HepG2 (cell line): ENCODE data around the gene ST8SIA1. TPM values are rescaled to one million over a fixed set of nuclear protein-coding genes. Genes with fewer than 3 reads are reported as not detected.

Experiments used
- ATAC-seq: fragments of 200-7000 bp; cut with Tn5 transposase; 3 replicates; pipeline ENCODE4 v1.9.1; 2020; ENCODE audit warnings: mild to moderate bottlenecking, moderate library complexity
- BruUV-seq: library from RNA; stranded (reverse); fragments of 400-500 nt; replicated peaks from 2 replicates; lab custom pipeline; 2021; lab: Mats Ljungman, UMichigan
- CTCF ChIA-PET: fragments of 300-600 bp; formaldehyde crosslinking; extraction: SDS; loops from one replicate; lab custom pipeline; 2021; ENCODE audit warnings: low total read pairs, inconsistent platforms, low intra/inter-chr PET ratio; lab: Yijun Ruan, JAX
- POLR2A ChIA-PET: fragments of 350-600 bp; sonication (Branson Sonifier 250); formaldehyde crosslinking; loops from one replicate; lab custom pipeline; 2020; ENCODE audit warnings: antibody characterized with exemption, inconsistent platforms; lab: Yijun Ruan, JAX
- DNase-seq: peaks from one replicate; pipeline ENCODE4 v3.0.0-alpha.2; 2015; ENCODE audit warnings: low spot score
- FAIRE-seq: peaks from 3 replicates; lab custom pipeline; 2011; peaks lifted over from hg19 to GRCh38; lab: Jason Lieb, UNC
- H2AFZ ChIP-seq: one replicate; pipeline ENCODE4 v1.6.1; 2011; ENCODE audit warnings: low read length, inconsistent platforms
- H3K27ac ChIP-seq: fragments of 300-600 bp; 3 replicates; pipeline ENCODE4 v1.8.0; 2011; ENCODE audit warnings: mixed run types, mild to moderate bottlenecking, mixed read lengths, low read length, inconsistent platforms; ENCODE audit not compliant: insufficient read depth; ENCODE audit errors: extremely low read length
- H3K27me3 ChIP-seq, 2 experiments: fragments of 200-600 bp in 1 of 2; 2 replicates in 1 of 2; 3 replicates in 1 of 2; pipeline versions ENCODE4 v1.6.0 to v1.8.0; 2011; ENCODE audit warnings: low read length in 2 of 2, mild to moderate bottlenecking in 2 of 2, moderate library complexity in 2 of 2, inconsistent platforms in 1 of 2; ENCODE audit not compliant: insufficient read depth in 2 of 2, control insufficient read depth in 1 of 2
- H3K36me3 ChIP-seq, 2 experiments: fragments of 200-600 bp in 1 of 2; replicated peaks in 1 of 2; 2 replicates in 1 of 2; 3 replicates in 1 of 2; pipeline versions ENCODE4 v1.5.1 to v1.8.0; 2011; ENCODE audit warnings: low read length in 2 of 2, inconsistent platforms in 1 of 2; ENCODE audit not compliant: insufficient read depth in 2 of 2, control insufficient read depth in 1 of 2
- H3K4me1 ChIP-seq: 2 replicates; pipeline ENCODE4 v1.5.1; 2012; ENCODE audit warnings: low read length, inconsistent platforms; ENCODE audit not compliant: insufficient read depth
- H3K4me2 ChIP-seq: 2 replicates; pipeline ENCODE4 v1.6.0; 2011; ENCODE audit warnings: low read depth, low read length, inconsistent platforms
- H3K4me3 ChIP-seq, 3 experiments: fragments of 200-600 bp in 1 of 3; sonication (generic), shearing (Covaris generic) in 1 of 3; replicated peaks in 1 of 3; 2 replicates each; pipeline ENCODE4 v1.5.1; 2011 to 2016; ENCODE audit warnings: low read length in 3 of 3, inconsistent platforms in 2 of 3, low read depth in 2 of 3, mild to moderate bottlenecking in 2 of 3, control low read depth in 1 of 3, mixed read lengths in 1 of 3; ENCODE audit not compliant: insufficient read depth in 1 of 3
- H3K79me2 ChIP-seq: one replicate; pipeline ENCODE4 v1.6.1; 2011; ENCODE audit warnings: low read length, inconsistent platforms; ENCODE audit not compliant: insufficient read depth
- H3K9ac ChIP-seq: 2 replicates; pipeline ENCODE4 v1.6.0; 2011; ENCODE audit warnings: mild to moderate bottlenecking, low read depth, low read length, inconsistent platforms; ENCODE audit not compliant: insufficient read depth
- H3K9me3 ChIP-seq: 2 replicates; pipeline ENCODE4 v1.5.1; 2012; ENCODE audit warnings: mild to moderate bottlenecking, low read length
- H4K20me1 ChIP-seq: 2 replicates; pipeline ENCODE4 v1.6.0; 2011; ENCODE audit warnings: inconsistent platforms, mild to moderate bottlenecking, low read length, moderate library complexity; ENCODE audit not compliant: insufficient read depth
- ELF4 ChIP-seq: sonication (generic); formaldehyde crosslinking; IDR thresholded peaks from 2 replicates; pipeline ENCODE4 v1.5.0; 2020; ENCODE audit warnings: missing genetic modification reagents, mild to moderate bottlenecking, moderate library complexity, borderline replicate concordance
- GATA4 ChIP-seq: sonication (generic); IDR thresholded peaks from 2 replicates; pipeline ENCODE4 v1.6.1; 2016; ENCODE audit warnings: antibody characterized with exemption, low read depth, borderline replicate concordance
- HMGXB3 ChIP-seq: sonication (generic); formaldehyde crosslinking; IDR thresholded peaks from 2 replicates; pipeline ENCODE4 v1.4.0; 2020; ENCODE audit warnings: missing genetic modification reagents, borderline replicate concordance
- LCORL ChIP-seq, 2 experiments: fragments of 450-650 bp in 1 of 2; sonication (generic) in 1 of 2; formaldehyde crosslinking in 1 of 2; IDR thresholded peaks; 2 replicates each; pipeline versions ENCODE4 v1.5.0 to v1.6.1; 2017 to 2020; ENCODE audit warnings: antibody characterized with exemption in 1 of 2, missing genetic modification reagents in 1 of 2
- NFKBIZ ChIP-seq: IDR thresholded peaks from 2 replicates; pipeline ENCODE4 v1.6.1; 2018; ENCODE audit warnings: missing genetic modification reagents, missing compliant biosample characterization
- NRL ChIP-seq: sonication (generic); formaldehyde crosslinking; IDR thresholded peaks from 2 replicates; pipeline ENCODE4 v1.5.0; 2020; ENCODE audit warnings: missing genetic modification reagents, mild to moderate bottlenecking, moderate library complexity, borderline replicate concordance
- SCMH1 ChIP-seq: sonication (generic); formaldehyde crosslinking; IDR thresholded peaks from 2 replicates; pipeline ENCODE4 v1.9.0; 2021; ENCODE audit warnings: missing genetic modification reagents, mild to moderate bottlenecking, borderline replicate concordance
- TSC22D2 ChIP-seq: sonication (generic); formaldehyde crosslinking; IDR thresholded peaks from 2 replicates; pipeline ENCODE4 v1.5.1; 2020; ENCODE audit warnings: missing genetic modification reagents, mild to moderate bottlenecking, borderline replicate concordance
- ZNF841 ChIP-seq: sonication (generic); formaldehyde crosslinking; IDR thresholded peaks from 2 replicates; pipeline ENCODE4 v1.8.1; 2023; ENCODE audit warnings: missing genetic modification reagents, borderline replicate concordance
- WGBS: methylation state at CpG from one replicate; pipeline ENCODE4 v1.1.6; 2017; ENCODE audit warnings: low lambda C conversion rate; 5-methylcytosine and 5-hydroxymethylcytosine counted together
- in situ Hi-C: cut with HindIII; loops from 2 replicates; pipeline ENCODE4 v1.10.0; 2017; ENCODE audit warnings: low pct_unique_long_range_greater_than_20kb; ENCODE audit not compliant: extremely low pct_ligation_motif_present
- intact Hi-C: fragments of 100-400 bp; cut with micrococcal nuclease; formaldehyde crosslinking; loops from one replicate; pipeline ENCODE4 v1.10.0; 2022; ENCODE audit not compliant: unreplicated experiment
- polyA plus RNA-seq, 8 experiments: library from polyadenylated mRNA; depleted of rRNA in 3 of 8; stranded (reverse) in 7 of 8; unstranded in 1 of 8; fragments of >200 nt; fragmentation: Illumina TruSeq in 4 of 8; extraction: Trizol in 4 of 8; gene quantifications; 2 replicates each; pipeline versions ENCODE4 v1.2.1 to v1.2.3, GENCODE V29; 2011 to 2016; ENCODE audit warnings: low read depth in 4 of 8, missing spikeins in 1 of 8, mixed read lengths in 1 of 8; ENCODE audit not compliant: insufficient read depth in 1 of 8
- total RNA-seq, 5 experiments: library from RNA; depleted of rRNA; stranded (reverse); fragments of >200 nt; fragmentation: Illumina TruSeq; extraction: Trizol; gene quantifications; 2 replicates each; pipeline ENCODE4 v1.2.3, GENCODE V29; 2016; ENCODE audit warnings: low read depth in 1 of 5
- TF ChIP-seq, protein P1 (sequence below): sonication (generic); formaldehyde crosslinking; IDR thresholded peaks from 2 replicates; pipeline ENCODE4 v1.8.1; 2023; ENCODE audit warnings: mild to moderate bottlenecking, missing genetic modification reagents, borderline replicate concordance
- TF ChIP-seq, protein P2 (sequence below): sonication (generic); formaldehyde crosslinking; IDR thresholded peaks from 2 replicates; pipeline ENCODE4 v1.4.0; 2020; ENCODE audit warnings: missing genetic modification reagents

Gene ST8SIA1
- total and polyA plus RNA-seq, 2 of the 13 experiments (the other 11 are each of a cell fraction or from before 2014, with no cell fraction given): not detected

- intact Hi-C loops (no loop called here), in situ Hi-C loops (no loop called here)
- DNase-seq (no peak), ATAC-seq (no peak)
- H3K4me1 ChIP-seq: no peaks in the 10 kb centered on the region
- no peak overlapping the region for H3K4me2 ChIP-seq
- POLR2A ChIA-PET: no interaction called here
- H3K27me3 ChIP-seq: no peaks in the 10 kb centered on the region
- no peak overlapping the region for H2AFZ ChIP-seq
- H3K79me2 ChIP-seq: no peaks in the 10 kb centered on the region
- no TSS peak for BruUV-seq
- no peak overlapping the region for H3K4me3 ChIP-seq
- WGBS: 0% methylated on average over 1 of the region's 1 CpG
- H3K36me3 ChIP-seq: no peaks in the 10 kb centered on the region
- TF ChIP-seq HMGXB3 (CRISPR knock-in tag): no peak
- no peak for TF ChIP-seq ZNF841
- no peak for TF ChIP-seq NFKBIZ (CRISPR knock-in tag)
- TF ChIP-seq SCMH1 (CRISPR knock-in tag): no peak
- TF ChIP-seq, protein P1, sequence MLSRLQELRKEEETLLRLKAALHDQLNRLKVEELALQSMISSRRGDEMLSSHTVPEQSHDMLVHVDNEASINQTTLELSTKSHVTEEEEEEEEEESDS: no peak
- TF ChIP-seq LCORL (IDR thresholded peaks at IDR 0.05): no peak
- no peak for TF ChIP-seq LCORL (CRISPR knock-in tag; IDR thresholded peaks at IDR 0.05)
- no peak for TF ChIP-seq GATA4
- TF ChIP-seq, protein P2, sequence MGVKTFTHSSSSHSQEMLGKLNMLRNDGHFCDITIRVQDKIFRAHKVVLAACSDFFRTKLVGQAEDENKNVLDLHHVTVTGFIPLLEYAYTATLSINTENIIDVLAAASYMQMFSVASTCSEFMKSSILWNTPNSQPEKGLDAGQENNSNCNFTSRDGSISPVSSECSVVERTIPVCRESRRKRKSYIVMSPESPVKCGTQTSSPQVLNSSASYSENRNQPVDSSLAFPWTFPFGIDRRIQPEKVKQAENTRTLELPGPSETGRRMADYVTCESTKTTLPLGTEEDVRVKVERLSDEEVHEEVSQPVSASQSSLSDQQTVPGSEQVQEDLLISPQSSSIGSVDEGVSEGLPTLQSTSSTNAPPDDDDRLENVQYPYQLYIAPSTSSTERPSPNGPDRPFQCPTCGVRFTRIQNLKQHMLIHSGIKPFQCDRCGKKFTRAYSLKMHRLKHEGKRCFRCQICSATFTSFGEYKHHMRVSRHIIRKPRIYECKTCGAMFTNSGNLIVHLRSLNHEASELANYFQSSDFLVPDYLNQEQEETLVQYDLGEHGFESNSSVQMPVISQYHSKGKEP (CRISPR knock-in tag): no peak
- TF ChIP-seq NRL (CRISPR knock-in tag): no peak
- TF ChIP-seq ELF4 (CRISPR knock-in tag): no peak
- TF ChIP-seq TSC22D2: no peak
- TF ChIP-seq, all 625 proteins: peak for 0
- Histone ChIP-seq H3K9ac (no peak overlapping the region), H3K9me3 (no peaks in the 10 kb centered on the region), H3K27ac (no peak overlapping the region), H4K20me1 (no peaks in the 10 kb centered on the region)
- no peak for FAIRE-seq
- CTCF ChIA-PET: no interaction called here
Observed at GRCh38 chr12:22190969-22191368, 143.5 kb downstream of the ST8SIA1 start.
